GM19467 (cell line): Measurements from ENCODE around the gene CD1D.
A peak's percentile ranks its signal among the peaks of the same experiment; 100 is the strongest.

Experiments used
- ATAC-seq: cut with Tn5 transposase; IDR thresholded peaks from one replicate; pipeline ENCODE4 v1.9.1; 2021; ENCODE audit warnings: mild to moderate bottlenecking, moderate library complexity; ENCODE audit not compliant: unreplicated experiment

CD1D gene

GRCh38 chr1:158180741-158181576, at the start of gene CD1D:
TSS of gene CD1D (plus strand) at chr1:158180895. CDS start at chr1:158181102, 207 bp downstream.
- no peak for ATAC-seq

- no peak for ATAC-seq
Observed at GRCh38 chr1:158131217-158131616, 49.5 kb upstream of the CD1D start.

GRCh38 chr1:158140764-158141192, 39.9 kb upstream of the CD1D start:
- ATAC-seq = no peak

- no peak for ATAC-seq
Observed at GRCh38 chr1:158145173-158145719, 35.4 kb upstream of the CD1D start.

- ATAC-seq = no peak
Observed at GRCh38 chr1:158146165-158146564, 34.5 kb upstream of the CD1D start.

GRCh38 chr1:158146739-158147138, 34.0 kb upstream of the CD1D start:
- no peak for ATAC-seq

GRCh38 chr1:158147401-158147800, 33.3 kb upstream of the CD1D start:
- no peak for ATAC-seq

- no peak for ATAC-seq
Observed at GRCh38 chr1:158147869-158148268, 32.8 kb upstream of the CD1D start.

- no peak for ATAC-seq
Observed at GRCh38 chr1:158148468-158148867, 32.2 kb upstream of the CD1D start.

- no peak for ATAC-seq
Observed at GRCh38 chr1:158149175-158149574, 31.5 kb upstream of the CD1D start.

GRCh38 chr1:158149577-158150269, 31.0 kb upstream of the CD1D start:
- ATAC-seq = peak; percentile 71

- ATAC-seq = no peak
Observed at GRCh38 chr1:158150523-158150922, 30.2 kb upstream of the CD1D start.

GRCh38 chr1:158153179-158153578, 27.5 kb upstream of the CD1D start:
- no peak for ATAC-seq

- no peak for ATAC-seq
Observed at GRCh38 chr1:158153746-158154444, 26.8 kb upstream of the CD1D start.

GRCh38 chr1:158154501-158154900, 26.2 kb upstream of the CD1D start:
- no peak for ATAC-seq

- no peak for ATAC-seq
Observed at GRCh38 chr1:158155673-158156072, 25.0 kb upstream of the CD1D start.

GRCh38 chr1:158159597-158159996, 21.1 kb upstream of the CD1D start:
- no peak for ATAC-seq

GRCh38 chr1:158161446-158161845, 19.2 kb upstream of the CD1D start:
- ATAC-seq = no peak

- ATAC-seq = peak; percentile 98
Observed at GRCh38 chr1:158163000-158163947, 17.4 kb upstream of the CD1D start.

GRCh38 chr1:158169105-158169504, 11.6 kb upstream of the CD1D start:
- no peak for ATAC-seq
